Measurements from ENCODE around the gene SPDYC.

Gene SPDYC

DNA sequence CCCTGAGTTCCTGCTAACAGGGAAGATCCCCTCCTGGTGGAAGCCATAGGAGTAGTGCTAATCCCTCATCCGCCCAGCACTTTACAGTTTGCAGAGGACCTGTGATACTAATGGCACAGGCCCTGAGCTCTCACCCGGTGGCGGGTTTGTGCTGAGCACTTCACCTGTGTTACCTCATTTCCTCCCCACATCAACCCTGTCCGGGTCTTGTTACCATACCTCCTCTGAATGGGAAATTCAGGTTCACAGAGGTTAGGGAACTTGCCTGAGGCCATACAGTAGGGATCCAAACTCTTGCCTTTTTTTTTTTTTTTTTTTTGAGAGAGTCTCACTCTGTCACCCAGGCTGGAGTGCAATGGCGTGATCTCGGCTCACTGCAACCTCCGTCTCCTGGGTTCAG is 36.9 kb downstream of the SPDYC start:
- DNase-seq (ENCODE audit: low spot score), result no peak

DNA sequence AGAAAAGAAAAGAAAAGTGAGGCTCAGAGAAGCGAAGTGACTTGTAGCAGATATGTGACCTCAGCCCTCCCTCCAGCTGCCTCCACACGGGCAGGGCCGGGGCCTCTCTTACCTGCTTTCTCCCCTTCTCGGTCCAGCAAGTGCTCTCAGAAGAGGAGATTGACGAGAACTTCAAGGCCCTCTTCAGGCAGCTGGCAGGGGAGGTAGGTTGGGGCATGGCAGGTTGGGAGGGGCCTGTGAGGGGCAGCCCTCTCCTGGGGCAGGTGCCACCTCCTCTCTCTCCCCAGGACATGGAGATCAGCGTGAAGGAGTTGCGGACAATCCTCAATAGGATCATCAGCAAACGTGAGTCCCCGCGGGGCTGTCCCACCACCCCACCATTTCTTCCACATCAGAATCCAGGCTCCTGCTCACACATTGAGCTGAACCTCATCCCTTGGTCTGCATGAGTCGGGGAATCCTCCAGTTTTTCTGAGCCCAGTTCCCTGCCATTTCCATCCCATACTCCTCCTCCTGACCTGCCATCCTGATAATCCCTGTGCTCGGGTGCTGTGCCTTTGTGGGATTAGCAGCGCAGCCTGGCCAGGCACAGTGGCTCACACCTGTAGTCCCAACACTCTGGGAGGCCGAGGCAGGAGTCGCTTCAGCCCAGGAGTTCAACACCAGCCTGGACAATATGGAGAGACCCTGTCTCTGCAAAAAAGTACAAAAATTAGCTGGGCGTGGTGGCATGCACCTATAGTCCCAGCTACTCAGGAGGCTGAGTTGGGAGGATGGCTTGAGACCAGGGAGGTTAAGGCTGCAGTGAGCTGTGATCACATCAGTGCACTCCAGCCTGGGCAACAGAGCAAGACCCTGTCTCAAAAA is 38.1 kb downstream of the SPDYC start:
- no peak for DNase-seq (ENCODE audit: low spot score)

DNA sequence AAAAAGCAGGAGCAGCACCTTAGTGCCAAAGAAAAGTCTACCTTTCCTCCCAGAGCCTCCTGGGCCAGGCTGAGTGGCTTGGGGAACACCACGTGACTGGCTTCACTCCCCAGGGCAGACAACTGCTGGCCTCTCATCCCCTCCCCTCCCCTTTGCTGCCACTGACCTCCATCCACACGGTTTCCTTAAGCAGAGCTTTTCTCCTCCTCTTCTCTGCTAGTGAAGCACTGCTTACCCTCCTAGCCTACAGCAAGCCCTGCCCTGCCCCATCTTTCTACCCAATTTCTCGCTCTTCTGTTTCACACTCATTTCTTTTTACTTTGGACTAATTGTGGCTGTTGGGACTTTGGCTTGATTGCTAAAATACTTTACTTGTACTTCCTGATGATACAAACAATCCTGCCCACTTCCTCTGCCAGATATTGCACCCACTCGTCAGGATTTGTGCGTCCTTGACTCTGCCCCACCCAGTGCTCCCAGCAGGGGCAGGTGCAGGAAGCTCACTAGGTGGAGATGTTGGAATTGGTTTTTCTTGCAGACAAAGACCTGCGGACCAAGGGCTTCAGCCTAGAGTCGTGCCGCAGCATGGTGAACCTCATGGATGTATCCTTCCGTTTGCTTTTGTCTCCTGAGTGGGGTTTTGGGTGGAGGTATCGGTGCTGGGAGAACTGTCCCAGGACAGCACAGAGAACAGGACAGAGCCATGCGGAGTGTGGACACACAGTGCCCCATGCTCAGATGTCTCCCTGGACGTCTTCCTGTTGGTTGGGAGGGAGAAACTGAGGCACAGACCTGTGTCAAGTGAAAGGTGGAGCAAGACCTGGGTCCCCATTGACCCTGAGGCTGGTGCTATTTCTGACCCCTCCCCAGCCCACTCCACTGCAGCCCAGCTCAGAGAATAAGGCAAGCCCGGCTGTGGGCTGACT is 39.0 kb downstream of the SPDYC start:
- no peak for DNase-seq (ENCODE audit: low spot score)

DNA sequence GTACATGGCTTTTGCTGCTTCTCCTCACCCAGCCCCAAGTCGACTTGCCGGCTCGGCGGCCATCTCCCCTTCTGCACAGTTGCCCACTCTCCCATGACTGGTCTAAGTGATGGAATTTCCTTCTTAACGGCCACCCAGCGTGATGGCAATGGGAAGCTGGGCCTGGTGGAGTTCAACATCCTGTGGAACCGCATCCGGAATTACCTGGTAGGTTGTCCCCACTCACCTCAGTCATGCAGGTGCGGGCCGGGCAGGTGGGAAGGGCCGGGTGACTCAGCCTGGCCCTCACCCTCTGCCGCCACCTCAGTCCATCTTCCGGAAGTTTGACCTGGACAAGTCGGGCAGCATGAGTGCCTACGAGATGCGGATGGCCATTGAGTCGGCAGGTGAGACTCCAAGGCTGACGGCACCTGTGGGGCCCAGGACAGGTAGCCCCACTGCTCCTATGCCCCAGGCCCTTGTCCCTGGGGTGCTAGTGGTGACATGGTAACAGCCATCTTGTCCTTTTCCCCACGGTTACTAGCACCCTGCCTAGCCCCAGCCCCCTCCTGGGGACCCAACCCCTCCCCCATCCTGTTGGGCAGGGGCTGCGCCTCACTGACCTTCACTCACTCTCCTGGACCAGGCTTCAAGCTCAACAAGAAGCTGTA is 39.8 kb downstream of the SPDYC start:
- DNase-seq (ENCODE audit: low spot score), result no peak

DNA sequence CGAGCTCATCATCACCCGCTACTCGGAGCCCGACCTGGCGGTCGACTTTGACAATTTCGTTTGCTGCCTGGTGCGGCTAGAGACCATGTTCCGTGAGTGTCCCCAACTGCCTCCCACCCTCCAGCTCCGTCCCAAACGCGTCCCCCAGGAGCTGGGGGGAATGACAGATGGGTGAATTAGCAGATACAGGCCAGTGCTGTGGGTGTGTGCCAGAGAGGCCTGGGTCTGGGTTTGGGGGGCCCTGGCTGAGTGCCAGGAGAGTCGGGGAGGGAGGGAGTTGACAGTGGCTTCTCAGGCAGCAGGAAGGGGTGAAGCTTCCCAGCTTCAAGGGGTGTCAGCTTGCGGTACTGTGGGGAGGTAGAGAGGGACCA is 40.3 kb downstream of the SPDYC start:
- DNase-seq (ENCODE audit: low spot score), result no peak

DNA sequence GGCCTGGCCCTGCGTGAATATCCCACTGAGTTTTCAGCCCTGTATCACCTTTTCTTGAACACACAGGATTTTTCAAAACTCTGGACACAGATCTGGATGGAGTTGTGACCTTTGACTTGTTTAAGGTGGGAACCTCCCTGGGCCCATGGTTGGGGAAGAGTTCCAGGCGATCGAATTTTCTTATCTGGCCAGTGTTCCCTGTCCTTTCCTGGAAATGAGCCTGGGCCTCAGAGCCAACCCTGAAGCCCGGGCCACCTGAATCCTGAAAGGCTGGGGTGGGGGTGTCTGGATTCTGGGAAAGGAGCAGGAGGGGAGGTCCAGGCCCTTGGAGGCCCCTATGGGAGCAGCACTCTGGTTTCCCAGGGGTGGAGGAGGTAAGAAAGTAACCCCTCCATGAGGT is 40.7 kb downstream of the SPDYC start:
- no peak for DNase-seq (ENCODE audit: low spot score)

DNA sequence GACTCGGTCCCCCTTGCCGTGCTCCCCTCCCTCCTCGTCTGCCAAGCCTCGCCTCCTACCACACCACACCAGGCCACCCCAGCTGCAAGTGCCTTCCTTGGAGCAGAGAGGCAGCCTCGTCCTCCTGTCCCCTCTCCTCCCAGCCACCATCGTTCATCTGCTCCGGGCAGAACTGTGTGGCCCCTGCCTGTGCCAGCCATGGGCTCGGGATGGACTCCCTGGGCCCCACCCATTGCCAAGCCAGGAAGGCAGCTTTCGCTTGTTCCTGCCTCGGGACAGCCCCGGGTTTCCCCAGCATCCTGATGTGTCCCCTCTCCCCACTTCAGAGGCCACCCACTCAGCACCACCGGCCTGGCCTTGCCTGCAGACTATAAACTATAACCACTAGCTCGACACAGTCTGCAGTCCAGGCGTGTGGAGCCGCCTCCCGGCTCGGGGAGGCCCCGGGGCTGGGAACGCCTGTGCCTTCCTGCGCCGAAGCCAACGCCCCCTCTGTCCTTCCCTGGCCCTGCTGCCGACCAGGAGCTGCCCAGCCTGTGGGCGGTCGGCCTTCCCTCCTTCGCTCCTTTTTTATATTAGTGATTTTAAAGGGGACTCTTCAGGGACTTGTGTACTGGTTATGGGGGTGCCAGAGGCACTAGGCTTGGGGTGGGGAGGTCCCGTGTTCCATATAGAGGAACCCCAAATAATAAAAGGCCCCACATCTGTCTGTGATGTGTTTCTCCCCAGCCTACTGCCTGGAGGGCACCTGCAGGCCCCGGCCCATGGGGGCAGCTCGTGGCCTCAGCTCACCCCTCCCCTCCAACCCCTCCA is 41.5 kb downstream of the SPDYC start:
- DNase-seq (ENCODE audit: low spot score), result no peak

DNA sequence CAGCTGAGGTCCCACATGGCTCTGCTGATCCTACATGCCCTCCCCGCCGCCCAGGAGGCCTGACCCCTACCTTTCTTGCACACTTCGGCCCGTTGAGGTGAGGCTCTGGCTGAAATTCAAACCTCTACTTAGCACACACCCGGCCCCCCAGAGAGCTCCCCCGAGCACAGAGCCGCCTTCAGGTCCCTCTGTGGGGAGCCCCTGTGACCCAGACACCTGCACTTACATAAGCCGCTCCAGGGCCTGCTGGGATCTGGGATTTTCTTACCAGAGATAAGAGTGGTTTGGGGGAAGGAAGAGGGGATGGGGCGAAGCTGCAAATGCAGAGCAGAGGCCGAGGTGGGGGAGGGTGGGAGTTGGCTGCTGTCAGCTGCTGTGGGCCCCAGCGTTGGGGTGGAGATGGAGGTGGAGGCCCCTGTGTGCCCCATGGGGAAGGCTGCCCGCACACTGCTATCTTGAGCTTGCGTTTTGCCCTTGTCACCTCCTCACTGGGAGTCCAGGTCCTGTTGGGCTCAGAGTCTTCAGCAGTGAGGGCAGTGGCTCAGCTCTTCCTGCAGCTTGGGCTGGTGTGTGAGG is 42.3 kb downstream of the SPDYC start:
- DNase-seq (ENCODE audit: low spot score), result no peak

DNA sequence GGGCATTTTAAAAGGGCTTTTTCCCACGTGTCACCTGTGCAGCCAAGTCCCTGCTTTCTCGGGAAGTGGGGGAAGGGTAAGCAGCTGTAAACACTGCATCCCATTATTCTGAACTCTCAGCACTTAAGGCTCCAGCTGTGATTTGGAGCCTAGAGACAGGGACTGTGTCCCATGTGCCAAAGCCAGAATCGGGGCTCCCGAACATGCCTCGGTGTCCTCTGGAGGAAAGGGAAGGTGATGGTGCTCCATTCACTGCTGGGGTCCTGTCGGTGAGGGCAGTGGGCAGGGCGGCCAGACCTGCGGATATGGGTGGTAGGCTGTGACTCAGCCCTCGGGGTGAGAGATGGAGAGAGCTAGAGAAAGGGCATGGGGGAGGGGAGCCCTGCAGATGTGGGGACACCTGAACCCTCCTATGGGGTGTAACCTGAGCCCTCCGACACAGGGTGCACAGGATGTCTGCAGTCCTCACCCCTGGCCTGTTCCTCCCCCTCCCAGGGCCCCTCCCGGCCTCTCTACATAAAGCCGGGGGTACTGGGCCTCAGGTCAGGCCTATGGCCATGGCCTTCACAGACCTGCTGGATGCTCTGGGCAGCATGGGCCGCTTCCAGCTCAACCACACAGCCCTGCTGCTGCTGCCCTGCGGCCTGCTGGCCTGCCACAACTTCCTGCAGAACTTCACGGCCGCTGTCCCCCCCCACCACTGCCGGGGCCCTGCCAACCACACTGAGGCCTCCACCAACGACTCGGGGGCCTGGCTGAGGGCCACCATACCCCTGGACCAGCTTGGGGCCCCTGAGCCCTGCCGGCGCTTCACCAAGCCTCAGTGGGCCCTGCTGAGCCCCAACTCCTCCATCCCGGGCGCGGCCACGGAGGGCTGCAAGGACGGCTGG is 43.5 kb downstream of the SPDYC start:
- peak; percentile 20 for DNase-seq (ENCODE audit: low spot score)

DNA sequence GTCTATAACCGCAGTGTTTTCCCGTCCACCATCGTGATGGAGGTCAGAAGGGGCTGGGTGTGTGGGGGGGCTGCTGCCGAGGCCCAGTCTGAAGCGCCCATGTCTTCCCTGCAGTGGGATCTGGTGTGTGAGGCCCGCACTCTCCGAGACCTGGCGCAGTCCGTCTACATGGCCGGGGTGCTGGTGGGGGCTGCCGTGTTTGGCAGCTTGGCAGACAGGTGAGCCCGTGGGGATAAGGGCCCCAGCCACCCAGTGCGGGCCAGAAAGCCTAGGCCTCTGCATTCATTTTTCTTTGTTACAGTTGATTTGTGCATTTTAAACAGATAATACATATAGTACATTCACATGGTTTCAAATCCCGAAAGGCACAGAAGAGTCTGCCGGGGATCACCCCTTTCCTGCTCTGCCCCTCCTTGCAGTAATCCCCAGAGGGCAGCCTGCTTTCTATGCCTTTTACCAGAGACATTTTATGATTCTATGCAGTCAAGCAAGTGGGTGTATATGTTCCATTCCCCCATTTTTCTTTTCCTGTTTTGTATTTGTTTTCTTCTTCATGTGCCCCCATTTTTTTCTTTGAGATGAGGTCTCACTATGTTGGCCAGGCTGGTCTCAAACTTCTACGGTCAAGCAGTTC is 44.3 kb downstream of the SPDYC start:
- DNase-seq (ENCODE audit: low spot score), result no peak

DNA sequence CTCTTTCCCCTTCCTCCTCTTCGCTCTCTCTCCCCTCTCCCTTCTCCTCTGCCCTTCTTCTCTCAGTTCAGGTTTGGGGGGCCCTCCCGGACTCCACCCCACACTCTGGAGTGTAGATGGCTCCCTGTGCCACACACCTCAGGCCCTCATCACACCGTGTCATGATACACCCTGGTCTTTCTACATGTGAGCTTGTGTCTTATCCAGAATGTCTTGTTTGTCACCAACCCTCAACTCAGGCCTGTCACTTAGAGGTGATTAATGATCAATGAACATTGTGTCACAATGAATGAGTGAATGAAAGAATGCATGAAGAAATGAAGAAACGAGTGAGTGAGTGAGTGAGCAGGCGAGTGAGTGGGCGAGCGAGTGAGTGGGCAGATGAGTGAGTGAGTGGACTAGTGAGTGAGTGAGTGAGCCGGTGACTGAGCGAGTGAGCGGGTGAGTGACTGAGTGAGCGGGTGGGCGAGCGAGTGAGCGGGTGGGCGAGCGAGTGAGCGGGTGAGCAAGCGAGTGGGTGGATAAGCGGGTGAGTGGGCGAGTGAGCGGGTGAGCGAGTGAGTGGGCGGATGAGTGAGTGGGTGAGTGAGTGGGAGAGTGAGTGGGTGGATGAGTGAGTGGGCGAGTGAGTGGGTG is 45.5 kb downstream of the SPDYC start:
- DNase-seq (ENCODE audit: low spot score), result no peak

DNA sequence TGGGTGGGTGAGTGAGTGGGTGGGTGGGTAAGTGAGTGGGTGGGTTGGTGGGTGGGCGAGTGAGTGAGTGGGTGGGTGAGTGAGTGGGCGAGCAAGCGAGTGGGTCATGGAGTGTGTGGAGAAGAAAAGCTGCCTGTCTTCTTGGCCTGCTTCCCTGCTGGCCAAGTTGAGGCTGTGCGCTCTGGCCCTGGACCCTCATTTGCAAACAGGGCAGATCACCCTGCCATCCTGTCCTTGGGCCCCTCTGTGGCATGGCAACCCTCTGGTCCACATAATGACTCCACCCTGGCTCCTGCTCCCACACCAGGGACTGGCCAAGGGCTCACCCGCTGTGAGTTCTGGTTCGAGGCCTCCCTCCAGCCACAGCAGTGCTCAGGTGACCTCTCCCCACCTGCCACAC is 46.8 kb downstream of the SPDYC start:
- no peak for DNase-seq (ENCODE audit: low spot score)

DNA sequence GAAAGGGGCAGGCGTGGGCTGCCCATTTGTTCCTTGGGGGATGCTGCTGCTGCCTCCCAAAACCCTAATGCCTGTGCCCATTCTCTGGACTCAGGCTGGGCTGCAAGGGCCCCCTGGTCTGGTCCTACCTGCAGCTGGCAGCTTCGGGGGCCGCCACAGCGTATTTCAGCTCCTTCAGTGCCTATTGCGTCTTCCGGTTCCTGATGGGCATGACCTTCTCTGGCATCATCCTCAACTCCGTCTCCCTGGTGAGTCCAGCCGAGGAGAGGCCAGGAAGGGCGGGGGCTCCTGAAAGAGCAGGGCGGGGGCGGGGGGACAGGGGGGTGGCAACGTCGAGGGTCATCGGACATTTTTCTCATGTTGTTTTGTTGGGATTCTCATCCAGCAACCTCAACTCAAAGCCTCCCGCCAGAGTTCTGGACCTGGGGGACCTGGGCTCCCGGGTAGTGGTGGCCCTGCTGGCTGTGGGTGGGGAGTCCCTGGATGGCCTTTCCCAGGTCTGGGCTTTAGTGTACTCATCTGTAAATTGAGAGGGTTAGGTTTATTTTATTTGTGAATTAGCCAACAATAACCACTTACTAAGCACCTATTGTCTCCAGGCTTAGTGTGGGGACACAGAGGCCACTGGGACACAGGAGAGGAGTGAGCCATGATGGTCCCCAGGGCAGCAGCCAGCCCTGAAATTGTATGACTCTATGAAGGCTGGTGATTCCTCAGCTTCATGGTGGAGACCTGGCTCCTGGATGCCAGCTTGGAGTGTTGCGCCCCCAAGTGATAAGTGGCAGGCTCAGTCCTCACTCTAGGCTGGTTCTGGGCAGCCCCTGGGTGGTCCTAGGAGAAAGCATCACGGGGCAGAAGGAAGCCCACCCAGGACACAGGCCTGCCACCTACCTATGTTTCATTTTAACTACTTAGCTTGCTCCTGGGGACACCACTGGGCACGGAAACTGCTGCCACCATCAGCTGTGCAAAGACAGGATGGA is 47.7 kb downstream of the SPDYC start:
- no peak for DNase-seq (ENCODE audit: low spot score)

DNA sequence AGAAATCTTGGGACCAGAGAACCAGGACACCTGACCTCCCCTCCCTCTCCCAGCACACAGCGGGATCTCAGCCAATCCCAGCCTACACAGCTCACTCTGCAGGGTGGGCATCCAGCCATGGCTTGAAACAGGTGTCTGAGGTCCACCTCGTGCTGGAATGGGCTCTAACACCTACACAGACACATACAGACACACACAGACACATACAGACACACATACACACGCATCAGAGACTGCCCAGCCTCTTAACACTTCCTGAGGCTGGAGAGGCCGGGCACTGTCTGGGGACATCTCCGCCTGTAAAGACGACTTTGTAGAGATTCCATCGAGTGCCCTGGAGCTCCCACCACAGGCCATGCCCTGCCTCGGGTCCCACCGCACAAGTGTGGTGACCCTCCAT is 48.4 kb downstream of the SPDYC start:
- DNase-seq (ENCODE audit: low spot score), result no peak

DNA sequence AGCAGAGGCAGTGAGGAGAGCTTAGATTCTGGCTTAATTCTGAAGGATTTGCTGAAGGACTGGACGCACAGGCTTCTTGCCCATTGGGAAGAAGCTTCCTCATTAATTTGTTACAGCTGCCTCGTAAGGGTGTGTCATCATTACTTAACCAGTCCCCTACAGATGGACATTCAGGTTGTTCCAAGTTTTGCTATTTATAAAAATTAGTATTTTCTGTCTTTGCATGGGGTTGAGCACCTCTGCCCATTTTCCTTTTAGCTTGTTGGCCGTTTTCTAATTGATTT is 49.8 kb downstream of the SPDYC start:
- DNase-seq (ENCODE audit: low spot score), result no peak

DNA sequence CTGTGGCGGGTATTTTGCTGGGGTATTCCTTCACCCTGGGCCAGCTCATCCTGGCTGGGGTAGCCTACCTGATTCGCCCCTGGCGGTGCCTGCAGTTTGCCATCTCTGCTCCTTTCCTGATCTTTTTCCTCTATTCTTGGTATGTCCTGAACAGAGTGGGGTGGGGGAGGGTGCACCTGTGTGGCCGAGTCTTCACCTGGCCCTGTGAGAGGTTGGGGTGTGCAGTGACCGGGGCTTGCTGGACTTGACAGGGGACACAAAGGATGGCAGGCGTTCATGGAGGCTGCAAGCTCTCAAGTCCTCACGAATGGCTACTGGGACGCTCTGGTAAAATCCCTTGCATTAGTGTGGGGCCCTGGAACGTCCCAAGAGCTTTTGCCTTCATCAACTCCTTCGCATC is 51.0 kb downstream of the SPDYC start:
- DNase-seq (ENCODE audit: low spot score), result no peak
